GM12864 (cell line): Measurements from ENCODE around the gene CELF2.

Experiments used
- DNase-seq: peaks from one replicate; pipeline ENCODE4 v3.0.0-alpha.2; 2011; ENCODE audit warnings: low read depth
- H3K4me3 ChIP-seq: 2 replicates; pipeline ENCODE4 v1.5.1; 2011; ENCODE audit warnings: mild to moderate bottlenecking, low read depth, low read length, control low read depth
- CTCF ChIP-seq: IDR thresholded peaks from 2 replicates; pipeline ENCODE4 v1.5.1; 2011; ENCODE audit warnings: low read depth, mild to moderate bottlenecking, moderate library complexity, low read length, control low read depth, inconsistent platforms; ENCODE audit errors: missing control alignments

CELF2 gene

GRCh38 chr10:11035301-11035991 is 17.8 kb downstream of the CELF2 start:
- no peak for DNase-seq
- H3K4me3 ChIP-seq, result no peak overlapping the region
- no peak for TF ChIP-seq CTCF

GRCh38 chr10:11036424-11037011 is 18.8 kb downstream of the CELF2 start:
- H3K4me3 ChIP-seq, result no peak overlapping the region
- DNase-seq, result no peak
- peak; percentile 17 for TF ChIP-seq CTCF

GRCh38 chr10:11037991-11038390 is 20.3 kb downstream of the CELF2 start:
- no peak for DNase-seq
- no peak overlapping the region for H3K4me3 ChIP-seq
- TF ChIP-seq CTCF, result no peak

- H3K4me3 ChIP-seq, result no peak overlapping the region
Observed at GRCh38 chr10:11042357-11042756, 24.7 kb downstream of the CELF2 start.

GRCh38 chr10:11043039-11043438 is 25.4 kb downstream of the CELF2 start:
- no peak for TF ChIP-seq CTCF
- H3K4me3 ChIP-seq, result no peak overlapping the region
- no peak for DNase-seq

More at GRCh38 chr10:11042357-11042756, 24.7 kb downstream of the CELF2 start:
- no peak for TF ChIP-seq CTCF
- DNase-seq, result no peak

GRCh38 chr10:11043446-11044127 is 25.9 kb downstream of the CELF2 start:
- TF ChIP-seq CTCF, result no peak
- no peak for DNase-seq
- no peak overlapping the region for H3K4me3 ChIP-seq
